OCI-LY1 (cell line): Measurements from ENCODE around the gene NUDT21.

Experiments
- H2AFZ ChIP-seq: fragments of 200-600 bp; sonication (generic), shearing (Covaris generic); 2 replicates; pipeline ENCODE4 v1.6.0; 2014; ENCODE audit warnings: antibody characterized with exemption, mild to moderate bottlenecking, low read length
- H3F3A ChIP-seq: fragments of 200-600 bp; sonication (generic), shearing (Covaris generic); 2 replicates; pipeline ENCODE4 v1.6.0; 2014; ENCODE audit warnings: mild to moderate bottlenecking, antibody characterized with exemption, low read length, moderate library complexity; ENCODE audit not compliant: insufficient read depth
- H3K27ac ChIP-seq: fragments of 200-600 bp; sonication (generic); 2 replicates; pipeline ENCODE4 v1.5.1; 2014; ENCODE audit warnings: low read length, mixed run types, mild to moderate bottlenecking, low read depth; ENCODE audit not compliant: poor library complexity, severe bottlenecking
- H3K27me3 ChIP-seq: fragments of 200-600 bp; sonication (generic); 2 replicates; pipeline ENCODE4 v1.6.0; 2014; ENCODE audit warnings: antibody characterized with exemption, mild to moderate bottlenecking, low read length, moderate library complexity; ENCODE audit not compliant: insufficient read depth
- H3K36me3 ChIP-seq: fragments of 200-600 bp; sonication (generic); 2 replicates; pipeline ENCODE4 v1.6.1; 2014; ENCODE audit warnings: mild to moderate bottlenecking, antibody characterized with exemption, low read length, moderate library complexity, mixed read lengths; ENCODE audit not compliant: insufficient read depth
- H3K4me1 ChIP-seq: fragments of 200-600 bp; sonication (generic); 2 replicates; pipeline ENCODE4 v1.5.1; 2014; ENCODE audit warnings: mild to moderate bottlenecking, low read length, moderate library complexity; ENCODE audit not compliant: insufficient read depth, severe bottlenecking
- H3K4me2 ChIP-seq: fragments of 200-600 bp; sonication (generic), shearing (Covaris generic); 2 replicates; pipeline ENCODE4 v1.6.1; 2014; ENCODE audit warnings: low read length
- H3K4me3 ChIP-seq: fragments of 200-600 bp; sonication (generic); 2 replicates; pipeline ENCODE4 v1.5.1; 2014; ENCODE audit warnings: low read length, low read depth, mild to moderate bottlenecking, mixed read lengths; ENCODE audit not compliant: poor library complexity, severe bottlenecking
- H3K79me2 ChIP-seq: fragments of 200-600 bp; shearing (Covaris generic); 2 replicates; pipeline ENCODE4 v1.6.1; 2016; ENCODE audit warnings: mixed run types, low read length, mixed read lengths; ENCODE audit not compliant: insufficient read depth
- H3K9ac ChIP-seq: fragments of 200-600 bp; sonication (generic), shearing (Covaris generic); 2 replicates; pipeline ENCODE4 v1.6.1; 2014; ENCODE audit warnings: mild to moderate bottlenecking, low read length, mixed read lengths
- H3K9me2 ChIP-seq: fragments of 200-600 bp; sonication (generic), shearing (Covaris generic); 2 replicates; pipeline ENCODE4 v1.6.1; 2014; ENCODE audit warnings: low read depth, mild to moderate bottlenecking, low read length, mixed read lengths
- H3K9me3 ChIP-seq: fragments of 200-600 bp; shearing (Covaris generic); 2 replicates; pipeline ENCODE4 v1.6.1; 2014; ENCODE audit warnings: low read length, mixed read lengths
- H4K20me1 ChIP-seq: fragments of 200-600 bp; sonication (generic), shearing (Covaris generic); 2 replicates; pipeline ENCODE4 v1.6.0; 2016; ENCODE audit warnings: mild to moderate bottlenecking, low read length; ENCODE audit not compliant: insufficient read depth
- EZH2 ChIP-seq: fragments of 200-600 bp; sonication (generic), shearing (Covaris generic); IDR thresholded peaks from 2 replicates; pipeline ENCODE4 v1.8.0; 2017; ENCODE audit warnings: borderline replicate concordance, mixed run types, mild to moderate bottlenecking, antibody characterized with exemption, low read length, moderate library complexity, mixed read lengths
- TF ChIP-seq, protein P1 (sequence below): fragments of 200-600 bp; sonication (generic), shearing (Covaris generic); IDR thresholded peaks from 2 replicates; pipeline ENCODE4 v1.5.1; 2017; ENCODE audit warnings: mild to moderate bottlenecking, antibody characterized with exemption, low read length, moderate library complexity, mixed read lengths

The NUDT21 gene

GRCh38 chr16:56423584-56424403 lies 27.3 kb downstream of the NUDT21 start:
- no peak for TF ChIP-seq EZH2
- TF ChIP-seq, protein P1, sequence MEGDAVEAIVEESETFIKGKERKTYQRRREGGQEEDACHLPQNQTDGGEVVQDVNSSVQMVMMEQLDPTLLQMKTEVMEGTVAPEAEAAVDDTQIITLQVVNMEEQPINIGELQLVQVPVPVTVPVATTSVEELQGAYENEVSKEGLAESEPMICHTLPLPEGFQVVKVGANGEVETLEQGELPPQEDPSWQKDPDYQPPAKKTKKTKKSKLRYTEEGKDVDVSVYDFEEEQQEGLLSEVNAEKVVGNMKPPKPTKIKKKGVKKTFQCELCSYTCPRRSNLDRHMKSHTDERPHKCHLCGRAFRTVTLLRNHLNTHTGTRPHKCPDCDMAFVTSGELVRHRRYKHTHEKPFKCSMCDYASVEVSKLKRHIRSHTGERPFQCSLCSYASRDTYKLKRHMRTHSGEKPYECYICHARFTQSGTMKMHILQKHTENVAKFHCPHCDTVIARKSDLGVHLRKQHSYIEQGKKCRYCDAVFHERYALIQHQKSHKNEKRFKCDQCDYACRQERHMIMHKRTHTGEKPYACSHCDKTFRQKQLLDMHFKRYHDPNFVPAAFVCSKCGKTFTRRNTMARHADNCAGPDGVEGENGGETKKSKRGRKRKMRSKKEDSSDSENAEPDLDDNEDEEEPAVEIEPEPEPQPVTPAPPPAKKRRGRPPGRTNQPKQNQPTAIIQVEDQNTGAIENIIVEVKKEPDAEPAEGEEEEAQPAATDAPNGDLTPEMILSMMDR: no peak
- peak overlapping the region; percentile 90 for H3K27ac ChIP-seq
- peak overlapping the region; percentile 86 for H3K9ac ChIP-seq
- 0 out of 2 replicates have a peak, but pooled peaks cover 7% of the 10 kb centered on the region for H3K36me3 ChIP-seq
- H3K79me2 ChIP-seq: peaks cover 57% of the 10 kb centered on the region
- no peaks in the 10 kb centered on the region for H3K27me3 ChIP-seq
- H3K4me2 ChIP-seq: peak overlapping the region; percentile 85
- H3F3A ChIP-seq: no peaks in the 10 kb centered on the region; the same call in 1 of the 2 replicates
- no peaks in the 10 kb centered on the region for H3K9me3 ChIP-seq
- H3K9me2 ChIP-seq: no peaks in the 10 kb centered on the region
- no peak overlapping the region for H2AFZ ChIP-seq
- peaks cover 47% of the 10 kb centered on the region for H3K4me1 ChIP-seq
- peak overlapping the region; percentile 91 for H3K4me3 ChIP-seq
- H4K20me1 ChIP-seq: no peaks in the 10 kb centered on the region

GRCh38 chr16:56422896-56423441 lies 28.2 kb downstream of the NUDT21 start:
- Histone ChIP-seq H3K79me2 (peaks cover 63% of the 10 kb centered on the region), H3K9me2 (no peaks in the 10 kb centered on the region), H2AFZ (no peak overlapping the region), H3K27ac (peak overlapping the region; percentile 90), H3K4me1 (peaks cover 47% of the 10 kb centered on the region), H3K9me3 (no peaks in the 10 kb centered on the region), H3K36me3 (no peaks in the 10 kb centered on the region), H3K9ac (peak overlapping the region; percentile 86), H3F3A (no peaks in the 10 kb centered on the region; the same call in 1 of the 2 replicates), H3K4me2 (peak overlapping the region; percentile 85), H3K27me3 (no peaks in the 10 kb centered on the region), H4K20me1 (no peaks in the 10 kb centered on the region), H3K4me3 (peak overlapping the region; percentile 91)
- TF ChIP-seq EZH2: no peak
- TF ChIP-seq, protein P1: no peak

- Histone ChIP-seq H2AFZ (no peak overlapping the region), H3K4me3 (peak overlapping the region; percentile 91), H3K9me3 (no peaks in the 10 kb centered on the region), H3K36me3 (no peaks in the 10 kb centered on the region), H3K9me2 (no peaks in the 10 kb centered on the region), H3K27me3 (no peaks in the 10 kb centered on the region), H3K4me1 (peaks cover 47% of the 10 kb centered on the region), H3F3A (no peaks in the 10 kb centered on the region; the same call in 1 of the 2 replicates), H3K9ac (peak overlapping the region; percentile 86), H3K79me2 (peaks cover 72% of the 10 kb centered on the region), H3K4me2 (peak overlapping the region; percentile 85), H3K27ac (peak overlapping the region; percentile 90), H4K20me1 (no peaks in the 10 kb centered on the region)
- TF ChIP-seq EZH2: no peak
- TF ChIP-seq, protein P1: no peak
Measured at GRCh38 chr16:56421976-56422669, 29.0 kb downstream of the NUDT21 start.
